ENCODE results near the gene SLC16A12. TPM values are rescaled to one million over a fixed set of nuclear protein-coding genes. Genes with fewer than 3 reads are reported as not detected.
A peak's percentile ranks its signal among the peaks of the same experiment; 100 is the strongest.

Gene SLC16A12
- total and polyA plus RNA-seq, 3 experiments from 2014 or later: not detected

- no peak for DNase-seq
- POLR2A ChIA-PET: no interaction called here
- Histone ChIP-seq H3K9me3 (ENCODE audit: low read length) (no peaks in the 10 kb centered on the region), H3K27ac (ENCODE audit: low read depth, low read length) (no peak overlapping the region), H3K27me3 (ENCODE audit: insufficient read depth, low read length, poor library complexity, severe bottlenecking) (no peaks in the 10 kb centered on the region), H3K4me1 (ENCODE audit: insufficient read depth, low read length) (no peaks in the 10 kb centered on the region), H3K4me3 (ENCODE audit: low read length) (no peak overlapping the region), H3K36me3 (ENCODE audit: insufficient read depth, low read length) (no peaks in the 10 kb centered on the region)
- Mint-ChIP-seq H3K4me1 (no peaks in the 10 kb centered on the region), H3K27ac (no peak overlapping the region), H3K9me3 (no peaks in the 10 kb centered on the region), H3K36me3 (no peaks in the 10 kb centered on the region), H3K4me3 (no peak overlapping the region), H3K27me3 (peaks cover 10 to 16% of the 10 kb centered on the region in 2 donors)
- CTCF ChIA-PET: interaction anchor here (2.1 kb wide), 1 partner anchor 10 kb away, joined by 5 read pairs; no protein-coding TSS in a partner anchor
Measured at GRCh38 chr10:89502549-89502948, 32.8 kb downstream of the SLC16A12 start.

GRCh38 chr10:89494575-89494974, 40.8 kb downstream of the SLC16A12 start:
- no peaks in the 10 kb centered on the region for H3K4me1 ChIP-seq (ENCODE audit: insufficient read depth, low read length)
- ChIA-PET POLR2A (no interaction called here), CTCF (no interaction called here)
- no peak for DNase-seq
- H3K4me3 ChIP-seq (ENCODE audit: low read length): no peak overlapping the region
- H3K9me3 Mint-ChIP-seq: no peaks in the 10 kb centered on the region
- no peak overlapping the region for H3K27ac Mint-ChIP-seq
- H3K4me1 Mint-ChIP-seq: no peaks in the 10 kb centered on the region
- no peak overlapping the region for H3K4me3 Mint-ChIP-seq
- H3K27me3 Mint-ChIP-seq: peaks cover 14 to 61% of the 10 kb centered on the region in 2 donors
- no peaks in the 10 kb centered on the region for H3K36me3 ChIP-seq (ENCODE audit: insufficient read depth, low read length)
- H3K36me3 Mint-ChIP-seq: no peaks in the 10 kb centered on the region
- H3K27ac ChIP-seq (ENCODE audit: low read depth, low read length): no peak overlapping the region
- no peaks in the 10 kb centered on the region for H3K27me3 ChIP-seq (ENCODE audit: insufficient read depth, low read length, poor library complexity, severe bottlenecking)
- no peaks in the 10 kb centered on the region for H3K9me3 ChIP-seq (ENCODE audit: low read length)

GRCh38 chr10:89494068-89494467, 41.3 kb downstream of the SLC16A12 start:
- H3K36me3 ChIP-seq (ENCODE audit: insufficient read depth, low read length): no peaks in the 10 kb centered on the region
- Mint-ChIP-seq H3K4me1 (no peaks in the 10 kb centered on the region), H3K4me3 (no peak overlapping the region), H3K9me3 (no peaks in the 10 kb centered on the region), H3K27me3 (peaks cover 13 to 61% of the 10 kb centered on the region in 2 donors), H3K27ac (no peak overlapping the region), H3K36me3 (no peaks in the 10 kb centered on the region)
- H3K4me1 ChIP-seq (ENCODE audit: insufficient read depth, low read length): no peaks in the 10 kb centered on the region
- H3K27me3 ChIP-seq (ENCODE audit: insufficient read depth, low read length, poor library complexity, severe bottlenecking): no peaks in the 10 kb centered on the region
- no peak overlapping the region for H3K27ac ChIP-seq (ENCODE audit: low read depth, low read length)
- no peaks in the 10 kb centered on the region for H3K9me3 ChIP-seq (ENCODE audit: low read length)
- no peak for DNase-seq
- ChIA-PET POLR2A (no interaction called here), CTCF (no interaction called here)
- H3K4me3 ChIP-seq (ENCODE audit: low read length): no peak overlapping the region

GRCh38 chr10:89491932-89492331, 43.5 kb downstream of the SLC16A12 start:
- Mint-ChIP-seq H3K4me1 (no peaks in the 10 kb centered on the region), H3K27ac (no peak overlapping the region), H3K27me3 (peaks cover 13 to 67% of the 10 kb centered on the region in 2 donors), H3K36me3 (no peaks in the 10 kb centered on the region), H3K9me3 (no peaks in the 10 kb centered on the region), H3K4me3 (no peak overlapping the region)
- POLR2A ChIA-PET: no interaction called here
- Histone ChIP-seq H3K27ac (ENCODE audit: low read depth, low read length) (no peak overlapping the region), H3K9me3 (ENCODE audit: low read length) (no peaks in the 10 kb centered on the region), H3K4me1 (ENCODE audit: insufficient read depth, low read length) (no peaks in the 10 kb centered on the region), H3K36me3 (ENCODE audit: insufficient read depth, low read length) (no peaks in the 10 kb centered on the region), H3K4me3 (ENCODE audit: low read length) (no peak overlapping the region), H3K27me3 (ENCODE audit: insufficient read depth, low read length, poor library complexity, severe bottlenecking) (no peaks in the 10 kb centered on the region)
- CTCF ChIA-PET: interaction anchor here (1.9 kb wide), 1 partner anchor 10 kb away, joined by 5 read pairs; no protein-coding TSS in a partner anchor
- DNase-seq: no peak

GRCh38 chr10:89490596-89491335, 44.6 kb downstream of the SLC16A12 start:
- CTCF ChIA-PET: no interaction called here
- Mint-ChIP-seq H3K36me3 (no peaks in the 10 kb centered on the region), H3K9me3 (no peaks in the 10 kb centered on the region), H3K27me3 (peaks cover 14 to 61% of the 10 kb centered on the region in 2 donors), H3K4me1 (no peaks in the 10 kb centered on the region), H3K4me3 (no peak overlapping the region), H3K27ac (peak overlapping the region in 1 of 8 donors; percentile 66)
- H3K4me3 ChIP-seq (ENCODE audit: low read length): no peak overlapping the region
- no peaks in the 10 kb centered on the region for H3K4me1 ChIP-seq (ENCODE audit: insufficient read depth, low read length)
- H3K27ac ChIP-seq (ENCODE audit: low read depth, low read length): no peak overlapping the region
- no peaks in the 10 kb centered on the region for H3K36me3 ChIP-seq (ENCODE audit: insufficient read depth, low read length)
- H3K27me3 ChIP-seq (ENCODE audit: insufficient read depth, low read length, poor library complexity, severe bottlenecking): no peaks in the 10 kb centered on the region
- no peaks in the 10 kb centered on the region for H3K9me3 ChIP-seq (ENCODE audit: low read length)
- POLR2A ChIA-PET: no interaction called here
- no peak for DNase-seq

- POLR2A ChIA-PET: no interaction called here
- no peaks in the 10 kb centered on the region for H3K4me1 Mint-ChIP-seq
- CTCF ChIA-PET: no interaction called here
Measured at GRCh38 chr10:89482256-89482655, 53.1 kb downstream of the SLC16A12 start.

GRCh38 chr10:89481662-89482061, 53.7 kb downstream of the SLC16A12 start:
- POLR2A ChIA-PET: no interaction called here

More at GRCh38 chr10:89482256-89482655, 53.1 kb downstream of the SLC16A12 start:
- Mint-ChIP-seq H3K4me3 (no peak overlapping the region), H3K36me3 (no peaks in the 10 kb centered on the region), H3K27me3 (peaks cover 15 to 65% of the 10 kb centered on the region in 2 donors), H3K27ac (no peak overlapping the region), H3K9me3 (peaks cover 0 to 2% (median 0%) of the 10 kb centered on the region in 5 donors)
- no peaks in the 10 kb centered on the region for H3K9me3 ChIP-seq (ENCODE audit: low read length)
- no peak overlapping the region for H3K27ac ChIP-seq (ENCODE audit: low read depth, low read length)
- DNase-seq: no peak
- no peak overlapping the region for H3K4me3 ChIP-seq (ENCODE audit: low read length)
- no peaks in the 10 kb centered on the region for H3K4me1 ChIP-seq (ENCODE audit: insufficient read depth, low read length)
- no peaks in the 10 kb centered on the region for H3K36me3 ChIP-seq (ENCODE audit: insufficient read depth, low read length)
- peaks cover 5% of the 10 kb centered on the region for H3K27me3 ChIP-seq (ENCODE audit: insufficient read depth, low read length, poor library complexity, severe bottlenecking)

GRCh38 chr10:89479771-89480446, 55.5 kb downstream of the SLC16A12 start:
- peaks cover 5% of the 10 kb centered on the region for H3K27me3 ChIP-seq (ENCODE audit: insufficient read depth, low read length, poor library complexity, severe bottlenecking)
- CTCF ChIA-PET: no interaction called here
- H3K27ac Mint-ChIP-seq: no peak overlapping the region
- no peaks in the 10 kb centered on the region for H3K4me1 ChIP-seq (ENCODE audit: insufficient read depth, low read length)
- DNase-seq: no peak
- no peaks in the 10 kb centered on the region for H3K36me3 ChIP-seq (ENCODE audit: insufficient read depth, low read length)
- no peak overlapping the region for H3K4me3 ChIP-seq (ENCODE audit: low read length)
- no peak overlapping the region for H3K27ac ChIP-seq (ENCODE audit: low read depth, low read length)
- H3K27me3 Mint-ChIP-seq: peaks cover 11 to 60% of the 10 kb centered on the region in 2 donors
- H3K9me3 Mint-ChIP-seq: peaks cover 0 to 2% (median 0%) of the 10 kb centered on the region in 5 donors
- H3K36me3 Mint-ChIP-seq: no peaks in the 10 kb centered on the region
- POLR2A ChIA-PET: no interaction called here
- H3K9me3 ChIP-seq (ENCODE audit: low read length): no peaks in the 10 kb centered on the region
- H3K4me3 Mint-ChIP-seq: no peak overlapping the region
- no peaks in the 10 kb centered on the region for H3K4me1 Mint-ChIP-seq

More at GRCh38 chr10:89481662-89482061, 53.7 kb downstream of the SLC16A12 start:
- H3K27me3 Mint-ChIP-seq: peaks cover 15 to 59% of the 10 kb centered on the region in 2 donors
- no peak overlapping the region for H3K27ac Mint-ChIP-seq
- CTCF ChIA-PET: no interaction called here
- Histone ChIP-seq H3K36me3 (ENCODE audit: insufficient read depth, low read length) (no peaks in the 10 kb centered on the region), H3K4me1 (ENCODE audit: insufficient read depth, low read length) (no peaks in the 10 kb centered on the region), H3K27ac (ENCODE audit: low read depth, low read length) (no peak overlapping the region), H3K27me3 (ENCODE audit: insufficient read depth, low read length, poor library complexity, severe bottlenecking) (peaks cover 5% of the 10 kb centered on the region), H3K4me3 (ENCODE audit: low read length) (no peak overlapping the region), H3K9me3 (ENCODE audit: low read length) (no peaks in the 10 kb centered on the region)
- H3K9me3 Mint-ChIP-seq: peaks cover 0 to 2% (median 0%) of the 10 kb centered on the region in 5 donors
- H3K36me3 Mint-ChIP-seq: no peaks in the 10 kb centered on the region
- DNase-seq: no peak
- H3K4me1 Mint-ChIP-seq: no peaks in the 10 kb centered on the region
- H3K4me3 Mint-ChIP-seq: no peak overlapping the region
